Measurements from ENCODE around the gene ASF1B. TPM values are rescaled to one million over a fixed set of nuclear protein-coding genes. Genes with fewer than 3 reads are reported as not detected.

ASF1B gene
- total RNA-seq, 1 experiment from 2014 or later = 78.1 TPM

- TF ChIP-seq, protein P1, sequence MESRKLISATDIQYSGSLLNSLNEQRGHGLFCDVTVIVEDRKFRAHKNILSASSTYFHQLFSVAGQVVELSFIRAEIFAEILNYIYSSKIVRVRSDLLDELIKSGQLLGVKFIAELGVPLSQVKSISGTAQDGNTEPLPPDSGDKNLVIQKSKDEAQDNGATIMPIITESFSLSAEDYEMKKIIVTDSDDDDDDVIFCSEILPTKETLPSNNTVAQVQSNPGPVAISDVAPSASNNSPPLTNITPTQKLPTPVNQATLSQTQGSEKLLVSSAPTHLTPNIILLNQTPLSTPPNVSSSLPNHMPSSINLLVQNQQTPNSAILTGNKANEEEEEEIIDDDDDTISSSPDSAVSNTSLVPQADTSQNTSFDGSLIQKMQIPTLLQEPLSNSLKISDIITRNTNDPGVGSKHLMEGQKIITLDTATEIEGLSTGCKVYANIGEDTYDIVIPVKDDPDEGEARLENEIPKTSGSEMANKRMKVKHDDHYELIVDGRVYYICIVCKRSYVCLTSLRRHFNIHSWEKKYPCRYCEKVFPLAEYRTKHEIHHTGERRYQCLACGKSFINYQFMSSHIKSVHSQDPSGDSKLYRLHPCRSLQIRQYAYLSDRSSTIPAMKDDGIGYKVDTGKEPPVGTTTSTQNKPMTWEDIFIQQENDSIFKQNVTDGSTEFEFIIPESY (IDR thresholded peaks at IDR 0.05; ENCODE audit: extremely low read depth, insufficient replicate concordance, low read length) = no peak
- no peak for TF ChIP-seq POLR2A (IDR thresholded peaks at IDR 0.05; ENCODE audit: borderline replicate concordance, extremely low read depth, insufficient read depth, insufficient read length)
Measured at GRCh38 chr19:14112809-14113385, 23.5 kb downstream of the ASF1B start (continued).

DNA sequence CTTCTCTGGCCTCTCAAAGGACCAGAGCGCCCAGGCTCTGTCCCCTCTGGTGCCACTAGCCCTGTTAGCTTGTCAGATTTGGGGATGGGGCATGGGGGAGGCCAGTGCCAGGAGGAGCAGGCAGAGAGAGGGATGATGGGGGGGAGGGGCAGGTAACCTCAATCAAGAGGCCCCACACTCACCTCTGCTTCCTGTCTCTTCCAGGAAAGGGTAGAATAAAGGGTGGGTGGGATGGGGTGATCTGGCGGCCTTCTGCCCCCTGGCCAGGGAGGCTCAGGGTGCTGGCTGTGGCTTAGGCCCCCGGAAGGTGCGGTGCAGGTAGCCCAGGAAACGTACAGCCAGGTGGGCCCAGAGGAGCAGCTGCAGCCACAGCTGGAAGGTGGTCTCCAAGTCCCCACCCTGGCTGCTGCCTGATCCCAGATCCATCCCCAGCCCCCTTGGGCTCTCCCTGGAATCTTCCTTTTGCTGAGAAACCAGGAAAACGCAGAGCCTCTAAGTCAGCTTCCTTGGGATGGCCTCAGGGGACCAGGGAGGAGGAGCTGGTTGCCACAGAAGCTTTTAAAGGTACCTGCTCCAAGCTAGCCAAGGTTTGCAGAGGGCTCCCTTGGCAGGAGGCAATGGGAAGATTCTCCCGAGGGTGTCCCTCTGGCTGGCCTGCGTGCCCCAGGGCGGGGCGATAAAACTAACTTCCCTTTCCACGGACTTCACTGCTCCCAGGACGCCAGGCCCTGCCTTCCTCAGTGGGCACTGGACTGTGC lies 24.2 kb downstream of the ASF1B start:
- Histone ChIP-seq H3K4me1 (ENCODE audit: control insufficient read depth in 1 of 2, insufficient read depth in 2 of 2, low read length in 2 of 2) (peaks cover 24 to 38% of the 10 kb centered on the region in 2 experiments), H2AFZ (ENCODE audit: low read depth, low read length, poor library complexity, severe bottlenecking) (no peak overlapping the region), H3K9me2 (ENCODE audit: insufficient read depth) (no peaks in the 10 kb centered on the region), H3K36me3 (ENCODE audit: control insufficient read depth in 1 of 2, insufficient read depth in 2 of 2, low read length in 2 of 2) (no peaks in the 10 kb centered on the region; a peak in 1 of 4 replicates), H3K27me3 (ENCODE audit: insufficient read depth, low read length) (no peaks in the 10 kb centered on the region), H3K79me2 (ENCODE audit: insufficient read depth, low read length) (peaks cover 27% of the 10 kb centered on the region), H3K9me3 (ENCODE audit: control insufficient read depth in 1 of 2, insufficient read depth in 1 of 2, low read depth in 1 of 2, low read length in 2 of 2) (no peaks in the 10 kb centered on the region), H3K9ac (ENCODE audit: low read length) (no peak overlapping the region), H3K4me3 (replicated peaks in 1 of 2; ENCODE audit: low read depth in 1 of 2, low read length in 2 of 2) (peak overlapping the region in 1 of 2 experiments; percentile 88; a peak in 1 of 4 replicates), H3K4me2 (ENCODE audit: low read length) (peak overlapping the region; percentile 89), H3K27ac (ENCODE audit: low read depth, low read length) (peak overlapping the region; percentile 68; the same call in 1 of the 2 replicates), H4K20me1 (ENCODE audit: insufficient read depth) (no peaks in the 10 kb centered on the region)
- ATAC-seq = no peak
- ChIA-PET CTCF (no interaction called here), POLR2A (no interaction called here), RAD21 (ENCODE audit: low non-redundant PET in 1 of 2, low total read pairs in 2 of 2, uncharacterized antibody in 2 of 2, unreplicated experiment in 2 of 2) (no interaction called here)
- no peak for DNase-seq (ENCODE audit: low read depth, low spot score)
- intact Hi-C loops (cut with micrococcal nuclease) = loop anchor here (5.0 kb wide), 1 partner anchor 40 kb away; the partner anchor contains the start of gene MISP3
- no TSS peak for BruUV-seq (replicated peaks)
- TF ChIP-seq RAD21 (IDR thresholded peaks at IDR 0.05; ENCODE audit: low read depth) (no peak), EZH2phosphoT487 (IDR thresholded peaks at IDR 0.05; ENCODE audit: borderline replicate concordance) (no peak), EGR1 (IDR thresholded peaks at IDR 0.05; ENCODE audit: low read depth) (no peak), YY1 (IDR thresholded peaks at IDR 0.05; ENCODE audit: extremely low read depth, insufficient replicate concordance, low read depth, low read length) (no peak), CBX3 (IDR thresholded peaks at IDR 0.05; ENCODE audit: low read depth) (no peak), FOSL1 (IDR thresholded peaks at IDR 0.05; ENCODE audit: low read depth) (no peak), JUND (IDR thresholded peaks at IDR 0.05) (no peak), SRF (IDR thresholded peaks at IDR 0.05; ENCODE audit: low read depth) (no peak), POLR2A (IDR thresholded peaks at IDR 0.05; ENCODE audit: borderline replicate concordance, extremely low read depth, insufficient read depth, insufficient read length) (no peak), EZH2 (IDR thresholded peaks at IDR 0.05) (no peak), POLR2AphosphoS5 (IDR thresholded peaks at IDR 0.05; ENCODE audit: low read depth, low read length) (no peak), SIN3A (IDR thresholded peaks at IDR 0.05; ENCODE audit: low read depth) (no peak), ELF1 (IDR thresholded peaks at IDR 0.05; ENCODE audit: borderline replicate concordance, low read depth) (no peak), SP1 (IDR thresholded peaks at IDR 0.05; ENCODE audit: low read depth) (no peak)
- TF ChIP-seq, protein P2, sequence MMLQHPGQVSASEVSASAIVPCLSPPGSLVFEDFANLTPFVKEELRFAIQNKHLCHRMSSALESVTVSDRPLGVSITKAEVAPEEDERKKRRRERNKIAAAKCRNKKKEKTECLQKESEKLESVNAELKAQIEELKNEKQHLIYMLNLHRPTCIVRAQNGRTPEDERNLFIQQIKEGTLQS (IDR thresholded peaks at IDR 0.05) = no peak
- TF ChIP-seq, protein P1 (IDR thresholded peaks at IDR 0.05; ENCODE audit: extremely low read depth, insufficient replicate concordance, low read length) = no peak
- TF ChIP-seq, protein P3, sequence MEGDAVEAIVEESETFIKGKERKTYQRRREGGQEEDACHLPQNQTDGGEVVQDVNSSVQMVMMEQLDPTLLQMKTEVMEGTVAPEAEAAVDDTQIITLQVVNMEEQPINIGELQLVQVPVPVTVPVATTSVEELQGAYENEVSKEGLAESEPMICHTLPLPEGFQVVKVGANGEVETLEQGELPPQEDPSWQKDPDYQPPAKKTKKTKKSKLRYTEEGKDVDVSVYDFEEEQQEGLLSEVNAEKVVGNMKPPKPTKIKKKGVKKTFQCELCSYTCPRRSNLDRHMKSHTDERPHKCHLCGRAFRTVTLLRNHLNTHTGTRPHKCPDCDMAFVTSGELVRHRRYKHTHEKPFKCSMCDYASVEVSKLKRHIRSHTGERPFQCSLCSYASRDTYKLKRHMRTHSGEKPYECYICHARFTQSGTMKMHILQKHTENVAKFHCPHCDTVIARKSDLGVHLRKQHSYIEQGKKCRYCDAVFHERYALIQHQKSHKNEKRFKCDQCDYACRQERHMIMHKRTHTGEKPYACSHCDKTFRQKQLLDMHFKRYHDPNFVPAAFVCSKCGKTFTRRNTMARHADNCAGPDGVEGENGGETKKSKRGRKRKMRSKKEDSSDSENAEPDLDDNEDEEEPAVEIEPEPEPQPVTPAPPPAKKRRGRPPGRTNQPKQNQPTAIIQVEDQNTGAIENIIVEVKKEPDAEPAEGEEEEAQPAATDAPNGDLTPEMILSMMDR (IDR thresholded peaks at IDR 0.05 in 2 of 3, conservative IDR thresholded peaks at IDR 0.05 in 1 of 3; ENCODE audit: borderline replicate concordance in 1 of 3, insufficient read depth in 1 of 3, low read depth in 2 of 3, low read length in 2 of 3) = no peak

All from HCT116 (cell line).